Endodermal cell (in vitro differentiated cells): ENCODE results near the gene PODN. TPM values are rescaled to one million over a fixed set of nuclear protein-coding genes. Genes with fewer than 3 reads are reported as not detected.

ENCODE experiments used
- DNase-seq: peaks from one replicate; pipeline ENCODE4 v3.0.0-alpha.2; 2017
- H3K27ac ChIP-seq: 2 replicates; pipeline ENCODE4 v1.5.1; 2013; ENCODE audit warnings: mild to moderate bottlenecking, low read depth, low read length, moderate library complexity
- H3K27me3 ChIP-seq: 2 replicates; pipeline ENCODE4 v1.6.1; 2013; ENCODE audit warnings: mild to moderate bottlenecking, low read length, moderate library complexity; ENCODE audit not compliant: insufficient read depth, control insufficient read depth, poor library complexity, severe bottlenecking
- H3K36me3 ChIP-seq: 2 replicates; pipeline ENCODE4 v1.7.0; 2013; ENCODE audit warnings: mild to moderate bottlenecking, low read length, moderate library complexity; ENCODE audit not compliant: control insufficient read depth, insufficient read depth
- H3K4me1 ChIP-seq: one replicate; pipeline ENCODE4 v1.7.0; 2013; ENCODE audit warnings: low read length; ENCODE audit not compliant: control insufficient read depth, insufficient read depth
- H3K4me3 ChIP-seq: 2 replicates; pipeline ENCODE4 v1.5.1; 2013; ENCODE audit warnings: mild to moderate bottlenecking, low read length, moderate library complexity
- H3K9ac ChIP-seq: 2 replicates; pipeline ENCODE4 v1.6.1; 2013; ENCODE audit warnings: mild to moderate bottlenecking, low read length, moderate library complexity; ENCODE audit not compliant: poor library complexity, severe bottlenecking; ENCODE audit errors: extremely low read depth
- H3K9me3 ChIP-seq: 2 replicates; pipeline ENCODE4 v1.6.1; 2013; ENCODE audit warnings: mild to moderate bottlenecking, low read length, moderate library complexity; ENCODE audit not compliant: control insufficient read depth
- H3K27ac Mint-ChIP-seq: 2 replicates; pipeline ENCODE4 v1.8.0; 2020; ENCODE audit warnings: mixed read lengths
- H3K27me3 Mint-ChIP-seq: 2 replicates; pipeline ENCODE4 v1.8.0; 2021; ENCODE audit warnings: mild to moderate bottlenecking, mixed read lengths; ENCODE audit not compliant: insufficient read depth
- H3K36me3 Mint-ChIP-seq: 2 replicates; pipeline ENCODE4 v1.8.0; 2020; ENCODE audit warnings: low read depth, mixed read lengths
- H3K4me1 Mint-ChIP-seq: 2 replicates; pipeline ENCODE4 v1.8.0; 2020; ENCODE audit warnings: mixed read lengths
- H3K4me3 Mint-ChIP-seq: 2 replicates; pipeline ENCODE4 v1.8.0; 2020; ENCODE audit warnings: mild to moderate bottlenecking, moderate library complexity, mixed read lengths
- H3K9me3 Mint-ChIP-seq: 2 replicates; pipeline ENCODE4 v1.8.0; 2020; ENCODE audit warnings: mild to moderate bottlenecking, mixed read lengths
- CTCF ChIP-seq: fragments of 200-600 bp; sonication (generic); conservative IDR thresholded peaks from 2 replicates; pipeline ENCODE4 v1.5.0; 2021; ENCODE audit warnings: antibody characterized with exemption, mild to moderate bottlenecking
- WGBS, 2 experiments: methylation state at CpG; one replicate each; pipeline versions ENCODE4 v1.1.5 to v1.1.7; 2013; ENCODE audit warnings: missing lambda C conversion rate in 2 of 2, mixed read lengths in 1 of 2; ENCODE audit not compliant: insufficient coverage in 1 of 2, insufficient read length in 1 of 2; 5-methylcytosine and 5-hydroxymethylcytosine counted together
- total RNA-seq, 2 donors: library from RNA; stranded (reverse); fragmentation: NEBNext Ultra II Directional in 1 of 2; extraction: Animal tissue kit (Norgen Biotek cat#: 25700) in 1 of 2; gene quantifications; 2 replicates in 1 of 2; 3 replicates in 1 of 2; pipeline ENCODE4 v1.2.1, GENCODE V29; 2021

The PODN gene
- total RNA-seq, 2 donors from 2014 or later, result 3.0 to 3.6 TPM

GRCh38 chr1:53077599-53077965 lies 15.6 kb downstream of the PODN start:
- Histone ChIP-seq H3K4me1 (peaks cover 4% of the 10 kb centered on the region), H3K4me3 (no peak overlapping the region), H3K27me3 (no peaks in the 10 kb centered on the region), H3K36me3 (no peaks in the 10 kb centered on the region), H3K9ac (no peak overlapping the region), H3K27ac (no peak overlapping the region), H3K9me3 (no peaks in the 10 kb centered on the region)
- no peak for DNase-seq
- Mint-ChIP-seq H3K27me3 (peaks cover 12% of the 10 kb centered on the region), H3K4me1 (peaks cover 10% of the 10 kb centered on the region), H3K9me3 (no peaks in the 10 kb centered on the region), H3K36me3 (no peaks in the 10 kb centered on the region), H3K4me3 (no peak overlapping the region), H3K27ac (no peak overlapping the region)
- TF ChIP-seq CTCF, result no peak
- WGBS, 2 experiments, result 94% methylated on average over 10 to 13 of the region's 13 CpGs

GRCh38 chr1:53078333-53079101 lies 16.5 kb downstream of the PODN start:
- Histone ChIP-seq H3K9ac (no peak overlapping the region), H3K27me3 (no peaks in the 10 kb centered on the region), H3K4me1 (peaks cover 4% of the 10 kb centered on the region), H3K4me3 (no peak overlapping the region), H3K27ac (no peak overlapping the region), H3K9me3 (no peaks in the 10 kb centered on the region), H3K36me3 (no peaks in the 10 kb centered on the region)
- 94 to 96% methylated on average over 37 to 46 of the region's 46 CpGs for WGBS, 2 experiments
- TF ChIP-seq CTCF, result no peak
- no peak overlapping the region for H3K27ac Mint-ChIP-seq
- no peaks in the 10 kb centered on the region for H3K36me3 Mint-ChIP-seq
- no peak for DNase-seq
- H3K4me3 Mint-ChIP-seq, result no peak overlapping the region
- peaks cover 20% of the 10 kb centered on the region for H3K4me1 Mint-ChIP-seq
- no peaks in the 10 kb centered on the region for H3K9me3 Mint-ChIP-seq
- H3K27me3 Mint-ChIP-seq, result peaks cover 16% of the 10 kb centered on the region

- Mint-ChIP-seq H3K9me3 (no peaks in the 10 kb centered on the region), H3K27ac (no peak overlapping the region), H3K4me3 (no peak overlapping the region), H3K36me3 (no peaks in the 10 kb centered on the region), H3K27me3 (peaks cover 20% of the 10 kb centered on the region), H3K4me1 (peaks cover 24% of the 10 kb centered on the region)
- Histone ChIP-seq H3K27ac (no peak overlapping the region), H3K9ac (no peak overlapping the region), H3K27me3 (no peaks in the 10 kb centered on the region), H3K36me3 (no peaks in the 10 kb centered on the region), H3K4me3 (no peak overlapping the region), H3K4me1 (peaks cover 4% of the 10 kb centered on the region), H3K9me3 (no peaks in the 10 kb centered on the region)
- no peak for DNase-seq
- TF ChIP-seq CTCF, result no peak
- WGBS, 2 experiments, result 83% methylated on average over 4 of the region's 4 CpGs; no CpG with 5 or more reads in 1 of the 2 experiments
Observed at GRCh38 chr1:53079251-53079650, 17.2 kb downstream of the PODN start.
